GM18507 (cell line): ENCODE results near the gene SLC6A9.

ENCODE experiments used
- DNase-seq: peaks from one replicate; pipeline ENCODE4 v3.0.0; 2011; ENCODE audit warnings: low read depth; ENCODE audit not compliant: insufficient read length; ENCODE audit errors: extremely low spot score
- FAIRE-seq: peaks from 2 replicates; lab custom pipeline; 2011; peaks lifted over from hg19 to GRCh38; lab: Jason Lieb, UNC

The SLC6A9 gene

DNA sequence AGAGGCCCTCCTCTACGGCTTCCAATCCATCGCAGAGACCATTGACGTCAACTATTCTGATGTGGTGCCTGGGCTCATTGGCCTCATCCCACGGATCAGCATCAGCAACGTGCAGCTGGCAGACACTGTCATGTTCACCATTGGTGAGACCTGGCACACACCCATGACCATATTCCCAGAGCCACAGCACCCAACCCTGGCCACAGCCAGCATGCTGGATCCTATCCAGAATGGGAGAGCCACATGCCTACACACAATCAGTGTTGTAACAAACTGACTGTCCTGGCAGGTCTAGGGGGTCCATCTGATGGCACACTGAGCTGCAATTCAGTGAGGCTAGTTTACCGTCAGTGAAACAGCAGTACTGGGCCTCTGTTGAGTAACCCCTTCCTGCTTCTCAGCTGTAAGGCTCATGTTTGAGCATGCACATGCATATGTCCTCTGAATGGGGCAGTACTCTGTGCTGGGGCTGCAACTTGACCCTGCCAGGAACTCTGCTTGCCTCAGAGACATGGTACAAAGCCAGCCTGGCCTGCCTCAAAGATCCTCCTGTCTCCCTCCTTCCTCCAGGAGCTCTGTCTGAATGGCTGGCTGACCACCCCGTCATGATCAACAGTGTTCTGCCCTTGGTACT is 73.7 kb downstream of the SLC6A9 start:
- no peak for FAIRE-seq

DNA sequence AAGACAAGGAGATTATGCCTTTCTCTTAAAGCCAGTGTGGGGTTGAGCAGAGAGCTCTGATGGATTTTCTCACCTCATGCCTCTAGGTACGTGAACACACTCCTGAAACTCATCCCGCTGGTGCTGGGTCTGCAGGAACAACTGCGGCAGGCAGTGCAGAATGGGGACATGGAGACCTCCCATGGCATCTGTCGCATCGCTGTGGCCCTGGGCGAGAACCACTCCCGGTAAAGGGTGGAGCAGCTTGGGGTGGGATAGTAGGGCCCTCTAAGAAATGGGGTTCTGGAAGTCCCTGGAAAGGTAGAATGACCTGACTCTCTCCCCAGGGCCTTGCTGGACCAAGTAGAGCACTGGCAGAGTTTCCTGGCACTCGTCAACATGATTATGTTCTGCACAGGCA is 75.0 kb downstream of the SLC6A9 start:
- DNase-seq = no peak
- no peak for FAIRE-seq

More for the DNA sequence above, 73.7 kb downstream of the SLC6A9 start:
- no peak for DNase-seq

DNA sequence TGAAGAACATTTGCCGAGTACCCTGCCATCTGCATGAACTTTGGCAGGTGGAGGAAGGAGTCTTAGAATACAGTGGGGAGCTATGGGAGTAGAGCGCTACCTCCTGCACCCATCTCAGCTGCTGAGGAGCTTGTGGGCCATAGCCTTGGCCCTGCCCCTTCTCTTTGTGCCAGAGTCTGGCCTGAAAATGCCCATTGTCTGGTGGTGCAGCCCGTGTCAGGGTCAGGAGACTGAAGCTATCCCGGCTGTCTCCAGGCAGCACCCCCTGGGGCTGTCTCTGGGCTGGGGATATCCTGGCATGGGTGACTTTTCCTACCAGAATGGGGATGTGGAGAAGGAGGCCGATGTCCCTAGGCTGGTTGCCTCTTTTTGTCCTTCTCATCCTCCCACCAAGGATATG is 77.2 kb downstream of the SLC6A9 start:
- DNase-seq (no peak), FAIRE-seq (no peak)

DNA sequence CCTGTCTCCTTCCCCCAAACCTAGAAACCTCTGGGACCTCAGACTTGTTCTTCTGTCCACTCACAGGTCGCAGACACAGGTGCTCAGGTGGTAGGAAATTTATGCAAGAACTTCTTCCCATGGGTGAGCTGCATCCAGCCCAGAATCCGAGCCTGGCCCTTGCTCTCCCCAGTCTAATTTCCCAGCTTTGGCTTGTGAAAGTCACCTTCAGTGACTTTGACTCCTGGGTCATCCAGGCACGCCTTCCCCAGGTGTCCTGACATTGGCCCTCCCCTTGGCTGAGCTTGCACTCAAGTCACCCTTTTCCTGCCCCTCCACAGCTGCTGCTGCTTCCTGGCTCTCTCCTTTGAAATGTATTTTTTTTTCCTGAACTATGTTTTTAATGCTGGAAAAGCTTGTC is 77.9 kb downstream of the SLC6A9 start:
- FAIRE-seq = no peak
- no peak for DNase-seq

DNA sequence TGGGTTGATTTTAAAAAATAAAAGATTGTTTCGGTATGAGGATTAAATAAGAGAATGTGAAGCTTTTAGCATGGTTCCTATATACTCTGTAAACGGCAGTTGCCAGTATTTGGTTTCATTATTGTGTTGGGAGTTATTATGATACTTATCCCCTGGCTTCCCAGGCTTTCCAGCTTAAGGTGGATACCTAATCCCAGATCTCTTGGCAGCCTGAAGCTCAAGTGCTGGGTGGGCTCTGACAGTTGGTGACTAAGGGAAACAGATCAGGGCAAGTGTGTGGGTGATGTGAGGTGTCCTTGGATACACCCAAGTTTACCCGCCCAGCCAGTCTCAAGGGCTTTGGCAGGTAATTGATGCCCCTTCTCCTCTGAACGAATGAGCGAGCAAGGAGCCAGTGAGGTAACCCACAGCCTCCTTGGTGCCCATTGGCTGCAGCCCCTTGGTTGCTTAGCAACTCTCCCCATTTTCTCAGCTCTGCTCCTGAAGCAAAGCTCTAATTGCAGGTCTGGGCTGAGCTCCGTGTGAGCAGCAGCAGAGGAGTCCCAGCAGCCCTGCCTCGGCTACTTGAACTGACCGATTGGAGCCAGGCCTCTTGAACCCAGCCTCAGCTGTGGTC is 78.4 kb downstream of the SLC6A9 start:
- FAIRE-seq = no peak

DNA sequence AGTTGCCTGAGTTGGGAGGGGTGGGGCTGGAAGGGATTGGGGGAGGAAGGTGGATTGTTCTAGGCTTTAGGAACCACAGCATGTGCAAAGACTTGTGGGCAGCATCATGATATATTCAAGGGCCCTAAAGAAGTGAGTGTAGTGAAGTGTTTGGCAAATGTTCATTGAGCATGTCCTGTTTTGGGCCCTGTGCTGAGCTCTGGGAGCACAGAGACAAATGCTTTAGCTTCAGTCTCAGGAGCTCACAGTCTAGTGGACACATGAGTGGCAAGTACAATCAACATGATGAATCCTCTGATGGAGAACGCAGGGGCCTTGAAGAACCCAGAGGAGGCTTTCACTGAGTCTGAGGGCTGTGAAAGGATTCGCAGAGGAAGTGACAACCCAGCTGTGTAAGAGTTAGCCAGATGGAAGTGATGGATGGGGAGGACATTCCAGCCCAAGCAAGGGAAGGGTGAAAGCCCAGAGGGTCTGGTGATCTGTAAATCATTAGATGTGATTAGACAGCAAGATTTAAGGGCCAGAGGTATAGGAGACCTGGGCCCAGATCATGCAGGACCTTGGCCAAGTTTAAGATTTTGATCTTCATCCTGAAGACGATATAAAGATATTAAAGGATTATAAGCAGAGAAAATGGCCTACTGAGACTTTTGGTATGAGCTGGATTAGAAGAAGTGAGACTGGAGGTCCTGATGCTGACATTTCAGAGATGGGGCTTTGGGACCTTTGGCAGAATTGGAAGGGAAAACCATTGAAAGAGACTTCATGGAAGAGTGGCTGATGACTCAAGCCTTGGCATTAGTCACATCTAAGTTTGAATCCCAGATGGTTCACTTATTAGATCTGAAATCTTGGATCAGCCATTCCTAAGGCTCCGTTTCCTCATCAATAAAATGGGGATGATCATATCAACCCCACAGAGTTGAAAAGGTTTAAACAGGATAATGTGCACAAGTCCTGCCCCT is 80.0 kb downstream of the SLC6A9 start:
- no peak for FAIRE-seq

More for the DNA sequence above, 78.4 kb downstream of the SLC6A9 start:
- no peak for DNase-seq

DNA sequence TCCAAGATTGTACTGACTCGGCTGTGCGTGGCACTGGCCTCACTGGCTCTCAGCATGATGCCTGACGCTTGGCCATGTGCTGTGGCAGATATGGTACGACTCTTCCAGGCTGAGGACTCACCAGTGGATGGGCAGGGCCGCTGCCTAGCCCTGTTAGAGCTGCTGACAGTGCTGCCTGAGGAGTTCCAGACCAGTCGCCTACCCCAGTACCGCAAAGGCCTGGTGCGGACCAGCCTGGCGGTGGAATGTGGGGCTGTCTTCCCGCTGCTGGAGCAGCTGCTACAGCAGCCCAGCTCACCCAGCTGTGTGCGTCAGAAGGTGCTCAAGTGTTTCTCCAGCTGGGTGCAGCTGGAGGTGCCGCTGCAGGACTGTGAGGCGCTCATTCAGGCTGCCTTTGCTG is 81.6 kb downstream of the SLC6A9 start:
- DNase-seq = no peak
- FAIRE-seq = no peak

More for the DNA sequence above, 80.0 kb downstream of the SLC6A9 start:
- no peak for DNase-seq

DNA sequence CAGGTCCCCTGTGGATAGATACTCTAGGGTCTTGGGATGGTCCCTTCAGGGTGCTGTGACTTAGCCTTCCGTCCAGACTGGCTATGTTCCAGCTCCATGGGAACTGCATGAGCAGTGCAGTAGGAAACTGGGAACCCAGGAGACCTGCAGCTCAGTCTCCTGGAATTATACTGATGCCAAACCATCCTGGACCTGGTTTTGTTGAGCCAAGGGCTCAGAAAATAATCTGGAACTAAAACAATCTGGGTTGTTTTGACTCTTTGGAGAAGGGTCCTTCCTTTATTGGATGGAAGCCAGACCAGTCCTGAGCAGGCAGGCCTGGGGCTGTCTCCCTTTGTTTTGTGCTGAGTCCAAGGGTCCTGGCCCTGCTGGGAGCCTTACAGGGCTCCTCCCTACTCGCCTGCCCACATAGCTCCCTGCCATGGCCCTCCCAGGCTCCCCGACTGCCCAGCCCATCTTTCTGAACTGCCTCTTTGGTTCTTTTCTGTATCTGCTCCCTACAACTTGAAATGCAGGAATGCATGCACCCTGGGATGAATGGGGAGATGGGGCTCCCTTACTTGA is 83.3 kb downstream of the SLC6A9 start:
- FAIRE-seq (no peak), DNase-seq (no peak)

DNA sequence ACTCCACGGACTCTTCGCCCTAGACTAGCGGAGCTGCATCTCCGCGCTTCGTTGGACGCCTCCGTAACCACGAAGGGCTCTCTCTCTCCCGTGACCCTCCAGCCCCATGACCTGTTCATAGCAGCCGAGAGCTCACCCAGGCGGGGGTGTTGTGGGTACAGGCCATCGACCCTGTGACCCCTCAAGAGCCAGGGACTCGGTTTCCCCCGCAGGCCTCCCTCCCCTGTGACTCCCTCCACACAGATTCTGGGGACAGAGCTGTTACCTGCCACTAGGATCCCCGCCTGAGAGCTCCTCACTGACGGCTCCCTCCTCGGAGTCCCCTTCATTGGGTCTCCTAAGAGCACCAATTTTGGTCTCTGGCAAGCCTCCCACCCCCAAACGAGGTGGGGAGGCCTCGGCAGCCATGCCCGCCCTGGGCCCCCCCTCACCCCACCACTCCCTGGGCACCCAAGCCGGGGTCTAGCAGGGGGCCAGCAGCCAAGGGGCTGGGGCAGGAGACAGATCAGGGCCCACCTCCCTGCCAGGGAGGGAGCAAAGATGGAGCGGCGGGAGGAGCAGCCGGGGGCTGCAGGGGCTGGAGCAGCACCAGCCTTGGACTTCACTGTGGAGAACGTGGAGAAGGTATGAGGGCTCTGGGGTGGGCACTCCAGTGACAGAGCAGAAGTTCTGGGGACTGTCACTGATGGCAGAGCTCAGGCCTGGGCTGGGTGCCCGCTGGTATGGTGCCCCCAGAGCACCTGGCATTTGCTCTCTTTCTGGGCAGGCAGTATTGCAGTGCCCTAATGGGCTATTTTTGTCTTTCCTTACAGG is 84.0 kb downstream of the SLC6A9 start:
- DNase-seq (no peak), FAIRE-seq (no peak)
